Activated naive CD4-positive, alpha-beta T cell treated with anti-CD3 and anti-CD28 coated beads, Interleukin-2, amount 10 ng/mL, durations not matched to agents 7 days and 5 days (primary cell): ENCODE results near the gene TMEM45A.
A peak's percentile ranks its signal among the peaks of the same experiment; 100 is the strongest.

ENCODE experiments used
- CTCF ChIA-PET: fragments of 350-600 bp; sonication (Branson Sonifier 250); formaldehyde crosslinking; loops from one replicate; lab custom pipeline; 2021; ENCODE audit warnings: antibody characterized with exemption; lab: Charles Lee
- DNase-seq: peaks from one replicate; pipeline ENCODE4 v3.0.0-alpha.2; 2020
- H3K27ac Mint-ChIP-seq: one replicate; pipeline ENCODE4 v1.8.0; 2021; ENCODE audit warnings: mild to moderate bottlenecking, moderate library complexity, mixed read lengths
- H3K27me3 Mint-ChIP-seq: one replicate; pipeline ENCODE4 v1.8.0; 2021; ENCODE audit warnings: mild to moderate bottlenecking, mixed read lengths
- H3K36me3 Mint-ChIP-seq: one replicate; pipeline ENCODE4 v1.8.0; 2021; ENCODE audit warnings: mixed read lengths
- H3K4me1 Mint-ChIP-seq: one replicate; pipeline ENCODE4 v1.8.0; 2021; ENCODE audit warnings: mixed read lengths
- H3K4me3 Mint-ChIP-seq: one replicate; pipeline ENCODE4 v1.8.0; 2021; ENCODE audit warnings: mild to moderate bottlenecking, moderate library complexity, mixed read lengths
- H3K9me3 Mint-ChIP-seq: one replicate; pipeline ENCODE4 v1.8.0; 2021; ENCODE audit warnings: mixed read lengths

TMEM45A gene

GRCh38 chr3:100584101-100584660 is 91.8 kb downstream of the TMEM45A start:
- Mint-ChIP-seq H3K27ac (no peak overlapping the region), H3K27me3 (peaks cover 5% of the 10 kb centered on the region), H3K36me3 (no peaks in the 10 kb centered on the region), H3K4me3 (no peak overlapping the region), H3K4me1 (no peaks in the 10 kb centered on the region), H3K9me3 (no peaks in the 10 kb centered on the region)
- no peak for DNase-seq
- CTCF ChIA-PET, result no interaction called here

- H3K4me3 Mint-ChIP-seq, result no peak overlapping the region
- CTCF ChIA-PET, result no interaction called here
Measured at GRCh38 chr3:100586832-100587231, 94.4 kb downstream of the TMEM45A start.

GRCh38 chr3:100588251-100588650 is 95.8 kb downstream of the TMEM45A start:
- Mint-ChIP-seq H3K36me3 (no peaks in the 10 kb centered on the region), H3K4me3 (no peak overlapping the region), H3K27me3 (no peaks in the 10 kb centered on the region), H3K27ac (no peak overlapping the region), H3K9me3 (no peaks in the 10 kb centered on the region), H3K4me1 (peaks cover 3% of the 10 kb centered on the region)
- no peak for DNase-seq
- CTCF ChIA-PET, result interaction anchor here (5.8 kb wide), 1 partner anchor 126 kb away, joined by 56 read pairs; no protein-coding TSS in a partner anchor

More at GRCh38 chr3:100586832-100587231, 94.4 kb downstream of the TMEM45A start:
- H3K27ac Mint-ChIP-seq, result no peak overlapping the region
- H3K36me3 Mint-ChIP-seq, result no peaks in the 10 kb centered on the region
- H3K4me1 Mint-ChIP-seq, result peaks cover 3% of the 10 kb centered on the region
- H3K27me3 Mint-ChIP-seq, result no peaks in the 10 kb centered on the region
- no peak for DNase-seq
- H3K9me3 Mint-ChIP-seq, result no peaks in the 10 kb centered on the region

- CTCF ChIA-PET, result interaction anchor here (0.6 to 5.8 kb wide), 11 partner anchors 10 to 758 kb away, joined by 3 to 56 read pairs (median 6); no protein-coding TSS in a partner anchor
- H3K4me1 Mint-ChIP-seq, result peaks cover 3% of the 10 kb centered on the region
- H3K27ac Mint-ChIP-seq, result no peak overlapping the region
- no peak overlapping the region for H3K4me3 Mint-ChIP-seq
- H3K27me3 Mint-ChIP-seq, result no peaks in the 10 kb centered on the region
- DNase-seq, result peak; percentile 73
- H3K36me3 Mint-ChIP-seq, result no peaks in the 10 kb centered on the region
- no peaks in the 10 kb centered on the region for H3K9me3 Mint-ChIP-seq
Measured at GRCh38 chr3:100590114-100590839, 97.9 kb downstream of the TMEM45A start.

GRCh38 chr3:100590840-100591147 is 98.4 kb downstream of the TMEM45A start:
- H3K27ac Mint-ChIP-seq, result no peak overlapping the region
- no peaks in the 10 kb centered on the region for H3K9me3 Mint-ChIP-seq
- H3K4me3 Mint-ChIP-seq, result no peak overlapping the region
- CTCF ChIA-PET, result interaction anchor here (0.6 to 5.8 kb wide), 9 partner anchors 10 to 522 kb away, joined by 3 to 56 read pairs (median 7); partner anchors contain the start of gene TFG
- H3K4me1 Mint-ChIP-seq, result peaks cover 3% of the 10 kb centered on the region
- no peaks in the 10 kb centered on the region for H3K36me3 Mint-ChIP-seq
- peaks cover 3% of the 10 kb centered on the region for H3K27me3 Mint-ChIP-seq
- DNase-seq, result no peak

GRCh38 chr3:100591411-100591810 is 99.0 kb downstream of the TMEM45A start:
- no peak overlapping the region for H3K27ac Mint-ChIP-seq
- CTCF ChIA-PET, result interaction anchor here (0.6 to 5.8 kb wide), 11 partner anchors 9 to 523 kb away, joined by 3 to 56 read pairs (median 6); partner anchors contain the start of gene TFG
- peaks cover 3% of the 10 kb centered on the region for H3K4me1 Mint-ChIP-seq
- no peaks in the 10 kb centered on the region for H3K36me3 Mint-ChIP-seq
- H3K9me3 Mint-ChIP-seq, result no peaks in the 10 kb centered on the region
- H3K4me3 Mint-ChIP-seq, result no peak overlapping the region
- no peak for DNase-seq
- peaks cover 9% of the 10 kb centered on the region for H3K27me3 Mint-ChIP-seq

- H3K9me3 Mint-ChIP-seq, result peaks cover 7% of the 10 kb centered on the region
- peak overlapping the region; percentile 26 for H3K27ac Mint-ChIP-seq
- H3K36me3 Mint-ChIP-seq, result peaks cover 2% of the 10 kb centered on the region
- H3K27me3 Mint-ChIP-seq, result peaks cover 18% of the 10 kb centered on the region
- CTCF ChIA-PET, result interaction anchor here (0.9 to 2.4 kb wide), 6 partner anchors 10 to 232 kb away, joined by 3 to 11 read pairs (median 5); partner anchors contain the start of gene TFG
- DNase-seq, result peak; percentile 26
- no peak overlapping the region for H3K4me3 Mint-ChIP-seq
- H3K4me1 Mint-ChIP-seq, result peaks cover 44% of the 10 kb centered on the region
Measured at GRCh38 chr3:100600181-100601042, 108.0 kb downstream of the TMEM45A start.

- Mint-ChIP-seq H3K4me1 (peaks cover 48% of the 10 kb centered on the region), H3K4me3 (peak overlapping the region; percentile 21), H3K9me3 (peaks cover 7% of the 10 kb centered on the region), H3K36me3 (peaks cover 2% of the 10 kb centered on the region), H3K27me3 (peaks cover 6% of the 10 kb centered on the region), H3K27ac (peak overlapping the region; percentile 58)
- CTCF ChIA-PET, result interaction anchor here (0.6 to 1.5 kb wide), 7 partner anchors 11 to 771 kb away, joined by 3 to 6 read pairs (median 4); partner anchors contain the start of gene TFG
- no peak for DNase-seq
Measured at GRCh38 chr3:100602506-100603444, 110.4 kb downstream of the TMEM45A start.

GRCh38 chr3:100603469-100603868 is 111.0 kb downstream of the TMEM45A start:
- H3K27me3 Mint-ChIP-seq, result peaks cover 5% of the 10 kb centered on the region
- CTCF ChIA-PET, result interaction anchor here (1.0 to 1.5 kb wide), 7 partner anchors 12 to 772 kb away, joined by 3 to 6 read pairs (median 4); no protein-coding TSS in a partner anchor
- H3K9me3 Mint-ChIP-seq, result peaks cover 7% of the 10 kb centered on the region
- peak overlapping the region; percentile 21 for H3K4me3 Mint-ChIP-seq
- peaks cover 50% of the 10 kb centered on the region for H3K4me1 Mint-ChIP-seq
- H3K27ac Mint-ChIP-seq, result peak overlapping the region; percentile 58
- peaks cover 2% of the 10 kb centered on the region for H3K36me3 Mint-ChIP-seq
- DNase-seq, result no peak

GRCh38 chr3:100605358-100605757 is 112.9 kb downstream of the TMEM45A start:
- Mint-ChIP-seq H3K4me1 (peaks cover 57% of the 10 kb centered on the region), H3K27ac (no peak overlapping the region), H3K27me3 (peaks cover 18% of the 10 kb centered on the region), H3K36me3 (no peaks in the 10 kb centered on the region), H3K4me3 (no peak overlapping the region), H3K9me3 (peaks cover 2% of the 10 kb centered on the region)
- CTCF ChIA-PET, result interaction anchor here (1.2 kb wide), 1 partner anchor 191 kb away, joined by 4 read pairs; no protein-coding TSS in a partner anchor
- DNase-seq, result no peak

- Mint-ChIP-seq H3K27ac (no peak overlapping the region), H3K9me3 (no peaks in the 10 kb centered on the region), H3K27me3 (peaks cover 27% of the 10 kb centered on the region), H3K36me3 (no peaks in the 10 kb centered on the region), H3K4me3 (no peak overlapping the region), H3K4me1 (peaks cover 41% of the 10 kb centered on the region)
- DNase-seq, result no peak
- CTCF ChIA-PET, result no interaction called here
Measured at GRCh38 chr3:100606894-100607512, 114.6 kb downstream of the TMEM45A start.

GRCh38 chr3:100609305-100609704 is 116.9 kb downstream of the TMEM45A start, which contains the start of gene ADGRG7:
Gene ADGRG7 (plus strand): TSS chr3:100609601. CDS start chr3:100609857, 256 bp downstream.
- Mint-ChIP-seq H3K27ac (no peak within 1 kb of the TSS), H3K9me3 (no peaks in the 10 kb centered on the region), H3K4me1 (peaks cover 31% of the 10 kb centered on the region), H3K27me3 (peaks cover 27% of the 10 kb centered on the region), H3K4me3 (no peak within 1 kb of the TSS), H3K36me3 (no peaks in the 10 kb centered on the region)
- DNase-seq, result peak; percentile 23
- CTCF ChIA-PET, result no interaction called here
